Glutamatergic neuron (in vitro differentiated cells): ENCODE results near the gene VIPAS39. TPM values are rescaled to one million over a fixed set of nuclear protein-coding genes. Genes with fewer than 3 reads are reported as not detected.

Experiments
- DNase-seq: peaks from one replicate; pipeline ENCODE4 v3.0.0; 2022
- H3K27ac Mint-ChIP-seq: one replicate; pipeline ENCODE4 v1.8.0; 2020; ENCODE audit warnings: mild to moderate bottlenecking, mixed read lengths, inconsistent platforms; ENCODE audit not compliant: unreplicated experiment
- H3K27me3 Mint-ChIP-seq: one replicate; pipeline ENCODE4 v1.8.0; 2020; ENCODE audit warnings: mild to moderate bottlenecking, moderate library complexity, mixed read lengths, inconsistent platforms; ENCODE audit not compliant: unreplicated experiment
- H3K36me3 Mint-ChIP-seq: one replicate; pipeline ENCODE4 v1.8.0; 2020; ENCODE audit warnings: mild to moderate bottlenecking, mixed read lengths, inconsistent platforms; ENCODE audit not compliant: unreplicated experiment
- H3K4me1 Mint-ChIP-seq: one replicate; pipeline ENCODE4 v1.8.0; 2020; ENCODE audit warnings: mild to moderate bottlenecking, low read depth, mixed read lengths, inconsistent platforms; ENCODE audit not compliant: unreplicated experiment
- H3K4me3 Mint-ChIP-seq: one replicate; pipeline ENCODE4 v1.8.0; 2020; ENCODE audit warnings: mild to moderate bottlenecking, mixed read lengths, inconsistent platforms; ENCODE audit not compliant: unreplicated experiment
- H3K9me3 Mint-ChIP-seq: one replicate; pipeline ENCODE4 v1.8.0; 2020; ENCODE audit warnings: mild to moderate bottlenecking, moderate library complexity, mixed read lengths, inconsistent platforms; ENCODE audit not compliant: unreplicated experiment
- CTCF ChIP-seq: fragments of 200-600 bp; sonication (generic); IDR thresholded peaks from one replicate; pipeline ENCODE4 v1.5.0; 2021; ENCODE audit not compliant: partially characterized antibody, unreplicated experiment
- total RNA-seq: library from RNA; stranded (reverse); fragmentation: NEBNext Ultra II Directional; extraction: Animal tissue kit (Norgen Biotek cat#: 25700); gene quantifications from one replicate; pipeline ENCODE4 v1.2.1, GENCODE V29; 2021; ENCODE audit not compliant: unreplicated experiment

Gene VIPAS39
- total RNA-seq, 1 donor from 2014 or later, result 31.6 TPM

- H3K9me3 Mint-ChIP-seq, result no peaks in the 10 kb centered on the region
- H3K4me3 Mint-ChIP-seq, result no peak overlapping the region
- H3K4me1 Mint-ChIP-seq, result no peaks in the 10 kb centered on the region
- H3K27ac Mint-ChIP-seq, result no peak overlapping the region
- no peak for TF ChIP-seq CTCF
- no peaks in the 10 kb centered on the region for H3K36me3 Mint-ChIP-seq
- no peak for DNase-seq
- H3K27me3 Mint-ChIP-seq, result no peaks in the 10 kb centered on the region
These were observed 15.2 kb downstream of the VIPAS39 start for GRCh38 chr14:77442196-77442595.

- Mint-ChIP-seq H3K27me3 (no peaks in the 10 kb centered on the region), H3K27ac (no peak overlapping the region), H3K4me3 (no peak overlapping the region), H3K4me1 (no peaks in the 10 kb centered on the region), H3K9me3 (no peaks in the 10 kb centered on the region), H3K36me3 (no peaks in the 10 kb centered on the region)
- TF ChIP-seq CTCF, result no peak
- no peak for DNase-seq
These were observed 17.5 kb downstream of the VIPAS39 start for GRCh38 chr14:77439861-77440260.

- Mint-ChIP-seq H3K36me3 (no peaks in the 10 kb centered on the region), H3K4me1 (no peaks in the 10 kb centered on the region), H3K27ac (no peak overlapping the region)
These were observed 18.8 kb downstream of the VIPAS39 start for GRCh38 chr14:77438596-77438995.

GRCh38 chr14:77436042-77436441 lies 21.4 kb downstream of the VIPAS39 start:
- H3K4me1 Mint-ChIP-seq, result no peaks in the 10 kb centered on the region

More at GRCh38 chr14:77438596-77438995, 18.8 kb downstream of the VIPAS39 start:
- no peak for TF ChIP-seq CTCF
- no peaks in the 10 kb centered on the region for H3K9me3 Mint-ChIP-seq
- DNase-seq, result no peak
- no peaks in the 10 kb centered on the region for H3K27me3 Mint-ChIP-seq
- no peak overlapping the region for H3K4me3 Mint-ChIP-seq

GRCh38 chr14:77426396-77426795 lies 31.0 kb downstream of the VIPAS39 start:
- Mint-ChIP-seq H3K36me3 (peaks cover 9% of the 10 kb centered on the region), H3K4me3 (no peak overlapping the region), H3K27ac (no peak overlapping the region), H3K27me3 (no peaks in the 10 kb centered on the region), H3K4me1 (no peaks in the 10 kb centered on the region), H3K9me3 (no peaks in the 10 kb centered on the region)
- TF ChIP-seq CTCF, result no peak
- DNase-seq, result no peak

More at GRCh38 chr14:77436042-77436441, 21.4 kb downstream of the VIPAS39 start:
- Mint-ChIP-seq H3K9me3 (no peaks in the 10 kb centered on the region), H3K4me3 (no peak overlapping the region), H3K27ac (no peak overlapping the region), H3K27me3 (peaks cover 1% of the 10 kb centered on the region), H3K36me3 (no peaks in the 10 kb centered on the region)
- TF ChIP-seq CTCF, result no peak
- no peak for DNase-seq
